Prostate gland (tissue), 2 donors: ENCODE data around the gene ANGPTL7. TPM values are rescaled to one million over a fixed set of nuclear protein-coding genes. Genes with fewer than 3 reads are reported as not detected.

Experiments
- DNase-seq: peaks from one replicate; pipeline ENCODE4 v3.0.0-alpha.2; 2019; ENCODE audit warnings: low spot score
- H3K27ac ChIP-seq, 2 donors: fragments of 200-600 bp; sonication (generic); 2 replicates each; pipeline ENCODE4 v1.5.1; 2017 to 2019
- H3K27me3 ChIP-seq: fragments of 200-600 bp; sonication (generic); replicated peaks from 2 replicates; pipeline ENCODE4 v1.5.1; 2019; ENCODE audit not compliant: insufficient read depth
- H3K36me3 ChIP-seq, 2 donors: fragments of 200-600 bp; sonication (generic); 1 replicate in 1 of 2; 2 replicates in 1 of 2; pipeline versions ENCODE4 v1.5.1 to v1.8.1; 2017 to 2019
- H3K4me1 ChIP-seq: fragments of 200-600 bp; sonication (generic); replicated peaks from 2 replicates; pipeline ENCODE4 v1.5.1; 2019
- H3K4me3 ChIP-seq, 2 donors: fragments of 200-600 bp; sonication (generic); 2 replicates each; pipeline ENCODE4 v1.5.1; 2017 to 2019
- H3K9me3 ChIP-seq: fragments of 200-600 bp; sonication (generic); 2 replicates; pipeline ENCODE4 v1.5.1; 2017
- CTCF ChIP-seq, 4 experiments: fragments of 200-600 bp in 2 of 4; fragments of 450-650 bp in 2 of 4; sonication (generic) in 2 of 4; IDR thresholded peaks; 1 replicate in 3 of 4; 2 replicates in 1 of 4; pipeline ENCODE4 v1.5.1; 2016 to 2019; ENCODE audit warnings: antibody characterized with exemption in 4 of 4, mild to moderate bottlenecking in 2 of 4, moderate library complexity in 2 of 4
- POLR2A ChIP-seq: fragments of 450-650 bp; IDR thresholded peaks from one replicate; pipeline ENCODE4 v1.6.1; 2016; ENCODE audit warnings: antibody characterized with exemption, mild to moderate bottlenecking
- POLR2AphosphoS5 ChIP-seq: sonication (generic); formaldehyde crosslinking; IDR thresholded peaks from one replicate; pipeline ENCODE4 v1.6.1; 2017; ENCODE audit warnings: antibody characterized with exemption
- WGBS: methylation state at CpG from one replicate; pipeline ENCODE4 v1.1.5; 2018; 5-methylcytosine and 5-hydroxymethylcytosine counted together
- intact Hi-C: fragments of 100-400 bp; cut with DNase I; formaldehyde crosslinking; loops from one replicate; pipeline ENCODE4 v1.14.2; 2022
- total RNA-seq, 2 donors: library from RNA; depleted of rRNA; stranded (reverse); fragments of >200 nt; gene quantifications; one replicate each; pipeline ENCODE4 v1.1.0, GENCODE V29; 2016

The ANGPTL7 gene
- total RNA-seq, 2 donors from 2014 or later: 0.80 TPM; not detected in 1

DNA sequence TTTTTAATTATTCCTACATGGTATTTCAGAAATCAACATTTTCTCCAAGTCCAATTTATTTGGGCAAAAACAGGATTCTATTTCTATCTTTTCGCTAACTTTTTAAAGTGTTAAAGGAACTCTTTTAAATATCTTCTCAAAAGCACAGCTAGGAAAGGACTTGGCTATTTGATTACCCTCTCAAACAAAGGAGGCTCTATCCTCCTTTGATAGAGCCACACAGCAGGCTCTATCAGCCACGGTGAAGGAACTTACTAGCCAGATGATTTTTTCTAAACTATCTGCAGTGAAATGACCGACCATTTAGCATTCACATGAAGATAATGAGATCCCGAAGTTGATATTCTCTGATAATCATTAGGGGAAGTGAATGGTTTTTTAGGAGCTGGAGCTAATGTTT lies 9.1 kb downstream of the ANGPTL7 start:
- no peaks in the 10 kb centered on the region for H3K4me1 ChIP-seq
- TF ChIP-seq POLR2AphosphoS5 (no peak), CTCF (IDR thresholded peaks at IDR 0.05) (no peak), POLR2A (no peak)

DNA sequence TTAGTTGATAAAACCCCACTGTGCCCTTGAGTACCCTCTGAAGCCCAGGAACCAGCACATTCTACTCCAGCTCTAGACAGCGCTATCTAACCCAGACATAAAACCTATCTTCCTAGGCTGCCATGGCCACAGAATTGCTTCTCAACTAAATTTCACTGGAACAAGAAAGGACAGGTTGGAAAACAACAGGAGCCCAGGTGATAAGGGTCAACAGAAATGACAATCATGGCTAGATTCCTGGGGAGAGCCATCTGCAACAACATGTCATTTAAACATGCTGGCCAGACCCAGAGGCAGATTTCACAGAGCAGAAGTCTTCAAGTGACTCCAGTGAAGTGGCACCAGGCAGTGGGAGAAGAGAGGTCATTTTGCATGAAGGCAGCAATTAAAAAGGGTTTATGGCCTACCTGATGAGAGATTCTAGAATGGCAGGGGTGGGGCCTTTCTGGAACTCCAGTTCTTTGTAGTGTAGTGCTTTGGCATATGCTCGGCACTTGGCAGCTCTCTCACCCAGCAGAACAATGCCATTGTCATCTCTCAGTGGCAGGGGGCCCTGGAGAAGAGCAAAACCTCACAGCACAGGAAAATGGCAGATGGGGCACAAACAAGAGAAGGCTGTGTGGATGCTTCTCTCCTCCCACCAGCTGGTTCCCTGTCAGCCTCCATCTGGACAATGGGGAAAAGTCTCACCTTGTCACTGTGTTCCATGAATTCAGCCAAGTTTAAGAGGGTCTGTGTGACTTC lies 9.9 kb downstream of the ANGPTL7 start:
- Histone ChIP-seq H3K9me3 (no peaks in the 10 kb centered on the region), H3K36me3 (peaks cover 4 to 5% of the 10 kb centered on the region in 2 donors), H3K27me3 (no peaks in the 10 kb centered on the region), H3K4me3 (no peak overlapping the region), H3K4me1 (no peaks in the 10 kb centered on the region), H3K27ac (no peak overlapping the region)
- 72% methylated on average over 2 of the region's 2 CpGs for WGBS
- intact Hi-C loops: no loop called here
- no peak for DNase-seq
- TF ChIP-seq POLR2A (no peak), POLR2AphosphoS5 (no peak), CTCF (IDR thresholded peaks at IDR 0.05) (no peak)

More for the DNA sequence above, 9.1 kb downstream of the ANGPTL7 start:
- peaks cover 0 to 4% of the 10 kb centered on the region in 2 donors for H3K36me3 ChIP-seq
- no peaks in the 10 kb centered on the region for H3K27me3 ChIP-seq
- intact Hi-C loops: no loop called here
- 86% methylated on average over 4 of the region's 4 CpGs for WGBS
- no peak overlapping the region for H3K27ac ChIP-seq
- H3K4me3 ChIP-seq: no peak overlapping the region
- H3K9me3 ChIP-seq: no peaks in the 10 kb centered on the region
- DNase-seq: no peak

DNA sequence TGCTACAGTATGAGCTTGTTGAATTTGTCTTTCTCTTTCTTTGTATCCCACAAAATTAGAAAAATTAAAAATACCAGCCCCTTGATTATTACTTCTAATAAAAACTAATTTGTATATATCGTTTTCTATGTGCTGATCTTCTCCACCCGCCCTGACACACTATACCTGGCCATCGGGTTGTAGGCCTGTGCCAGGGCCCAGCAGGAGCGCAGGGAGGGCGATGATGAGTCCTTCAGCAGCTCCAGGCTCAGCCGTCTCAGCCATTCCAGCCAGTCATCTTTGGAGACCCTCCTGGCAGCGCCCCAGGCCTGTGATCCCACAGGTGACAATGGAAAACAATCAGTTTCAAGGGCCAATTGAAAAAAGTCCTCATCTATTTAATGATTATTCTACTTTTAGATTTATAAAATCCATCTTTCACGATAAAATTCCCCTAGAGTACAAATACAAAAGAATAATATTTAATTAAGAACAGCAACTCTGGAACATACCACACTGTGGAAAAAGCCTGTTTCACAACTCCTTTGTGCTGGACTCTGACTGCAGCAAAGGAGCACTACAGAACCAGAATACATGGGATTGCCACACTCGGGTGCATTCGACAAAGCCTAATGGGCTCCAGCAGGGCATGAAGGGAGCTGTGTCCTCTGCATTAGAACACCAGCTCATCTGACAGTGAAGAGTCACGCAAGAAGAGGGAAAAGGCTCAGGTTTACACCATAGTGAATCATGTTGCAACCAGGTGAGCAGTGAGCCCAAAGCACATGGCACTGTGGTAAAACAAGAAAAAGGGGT lies 15.4 kb downstream of the ANGPTL7 start:
- DNase-seq: no peak
- H3K36me3 ChIP-seq: peaks cover 4 to 17% of the 10 kb centered on the region in 2 donors
- no peak overlapping the region for H3K4me3 ChIP-seq
- H3K4me1 ChIP-seq: no peaks in the 10 kb centered on the region
- intact Hi-C loops: no loop called here
- no peak for TF ChIP-seq POLR2A
- no peak for TF ChIP-seq CTCF (IDR thresholded peaks at IDR 0.05)
- no peak for TF ChIP-seq POLR2AphosphoS5
- WGBS: 94% methylated on average over 11 of the region's 11 CpGs
- no peaks in the 10 kb centered on the region for H3K27me3 ChIP-seq
- H3K9me3 ChIP-seq: no peaks in the 10 kb centered on the region
- H3K27ac ChIP-seq: no peak overlapping the region

- Histone ChIP-seq H3K27ac (peak overlapping the region; percentile 6 to 43), H3K9me3 (no peaks in the 10 kb centered on the region), H3K27me3 (no peaks in the 10 kb centered on the region), H3K36me3 (peaks cover 4 to 17% of the 10 kb centered on the region in 2 donors), H3K4me1 (no peaks in the 10 kb centered on the region), H3K4me3 (no peak overlapping the region)
- intact Hi-C loops: no loop called here
- DNase-seq: peak; percentile 22
- TF ChIP-seq POLR2AphosphoS5 (peak; percentile 61), CTCF (IDR thresholded peaks at IDR 0.05) (no peak)
- WGBS: 33% methylated on average over 6 of the region's 6 CpGs
Measured at GRCh38 chr1:11207898-11208611, 18.9 kb downstream of the ANGPTL7 start.
